Spleen (tissue), 11 donors: ENCODE data around the gene RGR. TPM values are rescaled to one million over a fixed set of nuclear protein-coding genes. Genes with fewer than 3 reads are reported as not detected.

Source experiments
- DNase-seq: peaks from one replicate; pipeline ENCODE4 v3.0.0-alpha.2; 2020
- H3K27ac ChIP-seq, 8 donors: fragments of 200-600 bp; sonication (generic) in 7 of 8; 1 replicate in 4 of 8; 2 replicates in 4 of 8; pipeline versions ENCODE4 v1.5.0 to v1.8.0; 2016 to 2021; ENCODE audit warnings: inconsistent platforms in 4 of 8, mild to moderate bottlenecking in 4 of 8, moderate library complexity in 1 of 8
- H3K27me3 ChIP-seq, 7 donors: fragments of 200-600 bp; sonication (generic) in 6 of 7; replicated peaks in 1 of 7; 1 replicate in 4 of 7; 2 replicates in 3 of 7; pipeline versions ENCODE4 v1.5.0 to v1.8.0; 2016 to 2021; ENCODE audit warnings: inconsistent platforms in 3 of 7, mild to moderate bottlenecking in 1 of 7
- H3K36me3 ChIP-seq, 6 donors: fragments of 200-600 bp; sonication (generic) in 5 of 6; 1 replicate in 4 of 6; 2 replicates in 2 of 6; pipeline versions ENCODE4 v1.5.0 to v1.8.0; 2016 to 2021; ENCODE audit warnings: inconsistent platforms in 2 of 6
- H3K4me1 ChIP-seq, 6 donors: fragments of 200-600 bp; sonication (generic) in 5 of 6; 1 replicate in 3 of 6; 2 replicates in 3 of 6; pipeline versions ENCODE4 v1.5.0 to v1.8.0; 2016 to 2021; ENCODE audit warnings: inconsistent platforms in 3 of 6
- H3K4me3 ChIP-seq, 8 donors: fragments of 200-600 bp; sonication (generic) in 7 of 8; 1 replicate in 4 of 8; 2 replicates in 4 of 8; pipeline versions ENCODE4 v1.5.0 to v1.8.0; 2016 to 2021; ENCODE audit warnings: inconsistent platforms in 4 of 8, mild to moderate bottlenecking in 4 of 8, moderate library complexity in 2 of 8
- H3K9me3 ChIP-seq, 8 donors: fragments of 200-600 bp; sonication (generic) in 7 of 8; 1 replicate in 4 of 8; 2 replicates in 4 of 8; pipeline versions ENCODE4 v1.5.0 to v1.8.0; 2016 to 2021; ENCODE audit warnings: inconsistent platforms in 4 of 8
- CTCF ChIP-seq, 11 experiments: fragments of 200-600 bp in 7 of 11; fragments of 450-650 bp in 4 of 11; sonication (generic) in 4 of 11; IDR thresholded peaks in 8 of 11; conservative IDR thresholded peaks in 3 of 11; 1 replicate in 7 of 11; 2 replicates in 4 of 11; pipeline versions ENCODE4 v1.4.0 to v1.8.0; 2016 to 2021; ENCODE audit warnings: antibody characterized with exemption in 11 of 11, inconsistent platforms in 4 of 11, mild to moderate bottlenecking in 1 of 11
- POLR2A ChIP-seq, 3 donors: fragments of 450-650 bp; IDR thresholded peaks; one replicate each; pipeline ENCODE4 v1.5.1; 2017; ENCODE audit warnings: antibody characterized with exemption in 3 of 3, mild to moderate bottlenecking in 1 of 3
- POLR2AphosphoS5 ChIP-seq, 3 donors: sonication (generic); formaldehyde crosslinking; IDR thresholded peaks; one replicate each; pipeline ENCODE4 v1.5.1; 2017; ENCODE audit warnings: antibody characterized with exemption in 3 of 3
- WGBS, 5 donors: extraction: QIAGEN DNeasy Blood & Tissue Kit in 3 of 5; methylation state at CpG; one replicate each; pipeline versions ENCODE4 v1.1.5 to v1.1.7; 2013 to 2018; 5-methylcytosine and 5-hydroxymethylcytosine counted together
- intact Hi-C: fragments of 100-400 bp; cut with DNase I; formaldehyde crosslinking; loops from one replicate; pipeline ENCODE4 v1.15.0; 2023; ENCODE audit warnings: low total_unique reads
- polyA plus RNA-seq, 3 donors: library from polyadenylated mRNA; stranded (reverse); fragments of 200-250 nt; gene quantifications; one replicate each; pipeline ENCODE4 v1.2.1, GENCODE V29; 2013
- total RNA-seq, 7 donors: library from RNA; depleted of rRNA in 3 of 7; stranded (reverse); fragments of >200 nt in 3 of 7; fragmentation: NEBNext Ultra II Directional in 4 of 7; extraction: Animal tissue kit (Norgen Biotek cat#: 25700) in 4 of 7; gene quantifications; one replicate each; pipeline versions ENCODE4 v1.1.0 to v1.2.1, GENCODE V29; 2016 to 2021
- donor health status: healthy with polysubstance abuse.
- donor health status: DM: no; HTN: no; CAD: no; lungs with moderate emphysema.
- donor health status: DM: no; HTN: no; CAD: no.
- donor health status: Bipolar disorder and iron deficiency.
- donor health status: healthy.
- donor health status: DM: no; HTN: no; CAD: no.
- donor health status: DM: yes; HTN: yes; CAD: no.

Gene RGR
- total and polyA plus RNA-seq, 10 donors: not detected

- TF ChIP-seq POLR2AphosphoS5 (IDR thresholded peaks at IDR 0.05) (no peak), CTCF (IDR thresholded peaks at IDR 0.05 in 8 of 11, conservative IDR thresholded peaks at IDR 0.05 in 3 of 11) (no peak), POLR2A (IDR thresholded peaks at IDR 0.05) (no peak)
- no peak for DNase-seq
- Histone ChIP-seq H3K36me3 (no peaks in the 10 kb centered on the region), H3K27ac (no peak overlapping the region), H3K4me3 (no peak overlapping the region), H3K4me1 (no peaks in the 10 kb centered on the region), H3K9me3 (no peaks in the 10 kb centered on the region), H3K27me3 (no peaks in the 10 kb centered on the region)
- intact Hi-C loops: no loop called here
These were observed 41.8 kb downstream of the RGR start for GRCh38 chr10:84286695-84287094.

GRCh38 chr10:84288151-84288550 is 43.3 kb downstream of the RGR start:
- TF ChIP-seq POLR2AphosphoS5 (IDR thresholded peaks at IDR 0.05) (no peak), CTCF (IDR thresholded peaks at IDR 0.05 in 8 of 11, conservative IDR thresholded peaks at IDR 0.05 in 3 of 11) (no peak), POLR2A (IDR thresholded peaks at IDR 0.05) (no peak)
- Histone ChIP-seq H3K27me3 (no peaks in the 10 kb centered on the region), H3K27ac (no peak overlapping the region), H3K36me3 (no peaks in the 10 kb centered on the region), H3K4me1 (no peaks in the 10 kb centered on the region), H3K9me3 (no peaks in the 10 kb centered on the region), H3K4me3 (no peak overlapping the region)
- DNase-seq: no peak
- WGBS, 5 donors: 85 to 94% (median 93%) methylated on average over 1 of the region's 1 CpG
- intact Hi-C loops: no loop called here

GRCh38 chr10:84289521-84290200 is 44.8 kb downstream of the RGR start:
- Histone ChIP-seq H3K27me3 (no peaks in the 10 kb centered on the region), H3K4me1 (no peaks in the 10 kb centered on the region), H3K36me3 (no peaks in the 10 kb centered on the region), H3K4me3 (no peak overlapping the region), H3K9me3 (no peaks in the 10 kb centered on the region), H3K27ac (no peak overlapping the region)
- TF ChIP-seq POLR2A (IDR thresholded peaks at IDR 0.05): no peak
- TF ChIP-seq CTCF (IDR thresholded peaks at IDR 0.05 in 8 of 11, conservative IDR thresholded peaks at IDR 0.05 in 3 of 11): no peak
- TF ChIP-seq POLR2AphosphoS5 (IDR thresholded peaks at IDR 0.05): no peak
- intact Hi-C loops: no loop called here
- WGBS, 5 donors: 72 to 94% (median 84%) methylated on average over 1 of the region's 1 CpG
- DNase-seq: no peak

DNA sequence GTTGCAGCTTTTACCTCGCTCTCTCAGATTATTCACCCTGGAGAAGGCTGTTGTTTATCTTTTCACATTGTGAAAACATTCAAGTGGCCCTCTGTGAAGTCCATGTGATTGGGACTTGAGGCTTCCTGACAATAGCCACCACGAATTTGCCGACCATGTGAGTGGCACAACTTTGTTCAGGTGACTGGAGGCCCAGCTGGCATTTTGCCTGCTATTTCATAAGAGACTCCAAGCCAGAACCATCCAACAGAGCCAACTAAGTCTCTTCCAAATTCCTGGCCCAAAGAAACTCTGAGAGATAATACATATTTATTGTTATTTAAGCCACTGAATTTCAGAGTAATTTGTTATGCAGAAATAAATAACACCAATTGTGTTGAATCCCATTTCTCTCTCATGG is 45.4 kb downstream of the RGR start:
- intact Hi-C loops: no loop called here

More for the DNA sequence above, 45.4 kb downstream of the RGR start:
- TF ChIP-seq CTCF (IDR thresholded peaks at IDR 0.05 in 8 of 11, conservative IDR thresholded peaks at IDR 0.05 in 3 of 11): no peak
- no peak for TF ChIP-seq POLR2A (IDR thresholded peaks at IDR 0.05)
- no peak for TF ChIP-seq POLR2AphosphoS5 (IDR thresholded peaks at IDR 0.05)
- DNase-seq: no peak
- no peak overlapping the region for H3K27ac ChIP-seq
- H3K4me3 ChIP-seq: no peak overlapping the region
- no peaks in the 10 kb centered on the region for H3K36me3 ChIP-seq
- H3K9me3 ChIP-seq: no peaks in the 10 kb centered on the region
- no peaks in the 10 kb centered on the region for H3K27me3 ChIP-seq
- no peaks in the 10 kb centered on the region for H3K4me1 ChIP-seq
- 57 to 79% (median 65%) methylated on average over 3 of the region's 3 CpGs for WGBS, 5 donors
